HG02870 (cell line): ENCODE measurements around the gene KAZN.
"Not testable (repeated sequence)": the region's sequence is repeated elsewhere in the genome, so short reads cannot be mapped to it uniquely, and the experiment has no call there.

ENCODE experiments used
- ATAC-seq: cut with Tn5 transposase; IDR thresholded peaks from one replicate; pipeline ENCODE4 v1.9.1; 2021; ENCODE audit warnings: mild to moderate bottlenecking, moderate library complexity; ENCODE audit not compliant: unreplicated experiment

The KAZN gene

GRCh38 chr1:14962407-14962806 lies 363.9 kb downstream of the KAZN start:
- no peak for ATAC-seq

GRCh38 chr1:14963791-14964710 lies 365.6 kb downstream of the KAZN start:
- not testable (repeated sequence) for ATAC-seq

- ATAC-seq: no peak
These were observed 366.2 kb downstream of the KAZN start for GRCh38 chr1:14964711-14965055.

GRCh38 chr1:14968251-14968851 lies 369.9 kb downstream of the KAZN start:
- no peak for ATAC-seq

- ATAC-seq: no peak
These were observed 370.5 kb downstream of the KAZN start for GRCh38 chr1:14969006-14969405.

GRCh38 chr1:14970115-14970798 lies 371.8 kb downstream of the KAZN start:
- no peak for ATAC-seq

GRCh38 chr1:14970799-14971141 lies 372.3 kb downstream of the KAZN start:
- ATAC-seq: no peak

GRCh38 chr1:14971221-14971620 lies 372.7 kb downstream of the KAZN start:
- no peak for ATAC-seq

GRCh38 chr1:14972107-14972506 lies 373.6 kb downstream of the KAZN start:
- ATAC-seq: no peak

- no peak for ATAC-seq
These were observed 375.3 kb downstream of the KAZN start for GRCh38 chr1:14973773-14974172.

GRCh38 chr1:14974361-14974760 lies 375.9 kb downstream of the KAZN start:
- no peak for ATAC-seq

- no peak for ATAC-seq
These were observed 376.6 kb downstream of the KAZN start for GRCh38 chr1:14975119-14975518.

GRCh38 chr1:14976256-14976655 lies 377.8 kb downstream of the KAZN start:
- ATAC-seq: no peak

GRCh38 chr1:14977338-14977931 lies 378.9 kb downstream of the KAZN start:
- ATAC-seq: no peak

GRCh38 chr1:14980621-14981218 lies 382.2 kb downstream of the KAZN start:
- no peak for ATAC-seq

- ATAC-seq: no peak
These were observed 383.5 kb downstream of the KAZN start for GRCh38 chr1:14982029-14982428.

- no peak for ATAC-seq
These were observed 384.8 kb downstream of the KAZN start for GRCh38 chr1:14983277-14983676.

- no peak for ATAC-seq
These were observed 387.7 kb downstream of the KAZN start for GRCh38 chr1:14986168-14986567.

- no peak for ATAC-seq
These were observed 389.5 kb downstream of the KAZN start for GRCh38 chr1:14987829-14988603.

GRCh38 chr1:14988636-14989035 lies 390.2 kb downstream of the KAZN start:
- no peak for ATAC-seq
